22Rv1 (cell line): Measurements from ENCODE around the gene OGDH.

Experiments
- ZFX ChIP-seq: fragments of 450-650 bp; IDR thresholded peaks from 2 replicates; pipeline ENCODE4 v1.6.1; 2017; ENCODE audit warnings: antibody characterized with exemption, borderline replicate concordance
- TF ChIP-seq, protein P1 (sequence below): fragments of 450-650 bp; IDR thresholded peaks from 2 replicates; pipeline ENCODE4 v1.5.1; 2017; ENCODE audit warnings: mild to moderate bottlenecking

DNA sequence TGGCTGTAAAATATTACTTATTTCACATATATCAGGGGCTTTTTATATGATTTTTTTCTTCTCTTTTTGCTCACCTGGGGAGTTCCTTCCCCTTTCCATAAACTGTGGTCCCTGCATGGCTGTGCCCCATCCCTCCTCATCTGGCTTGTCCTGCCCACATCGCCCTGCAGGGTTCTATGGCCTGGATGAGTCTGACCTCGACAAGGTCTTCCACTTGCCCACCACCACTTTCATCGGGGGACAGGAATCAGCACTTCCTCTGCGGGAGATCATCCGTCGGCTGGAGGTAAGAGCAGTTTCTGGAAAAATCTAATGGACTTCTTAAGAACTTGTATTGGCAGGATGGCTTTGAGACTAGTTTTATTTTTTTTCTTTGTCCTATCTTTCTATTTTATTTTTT lies 60.1 kb downstream of the OGDH start:
- TF ChIP-seq, protein P1, sequence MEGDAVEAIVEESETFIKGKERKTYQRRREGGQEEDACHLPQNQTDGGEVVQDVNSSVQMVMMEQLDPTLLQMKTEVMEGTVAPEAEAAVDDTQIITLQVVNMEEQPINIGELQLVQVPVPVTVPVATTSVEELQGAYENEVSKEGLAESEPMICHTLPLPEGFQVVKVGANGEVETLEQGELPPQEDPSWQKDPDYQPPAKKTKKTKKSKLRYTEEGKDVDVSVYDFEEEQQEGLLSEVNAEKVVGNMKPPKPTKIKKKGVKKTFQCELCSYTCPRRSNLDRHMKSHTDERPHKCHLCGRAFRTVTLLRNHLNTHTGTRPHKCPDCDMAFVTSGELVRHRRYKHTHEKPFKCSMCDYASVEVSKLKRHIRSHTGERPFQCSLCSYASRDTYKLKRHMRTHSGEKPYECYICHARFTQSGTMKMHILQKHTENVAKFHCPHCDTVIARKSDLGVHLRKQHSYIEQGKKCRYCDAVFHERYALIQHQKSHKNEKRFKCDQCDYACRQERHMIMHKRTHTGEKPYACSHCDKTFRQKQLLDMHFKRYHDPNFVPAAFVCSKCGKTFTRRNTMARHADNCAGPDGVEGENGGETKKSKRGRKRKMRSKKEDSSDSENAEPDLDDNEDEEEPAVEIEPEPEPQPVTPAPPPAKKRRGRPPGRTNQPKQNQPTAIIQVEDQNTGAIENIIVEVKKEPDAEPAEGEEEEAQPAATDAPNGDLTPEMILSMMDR, result no peak
- TF ChIP-seq ZFX, result no peak
